GM21619 (cell line): ENCODE results near the gene NR1D2.

ENCODE experiments used
- ATAC-seq: cut with Tn5 transposase; IDR thresholded peaks from one replicate; pipeline ENCODE4 v1.9.1; 2021; ENCODE audit not compliant: unreplicated experiment

Gene NR1D2

GRCh38 chr3:23928524-23928923 lies 16.6 kb upstream of the NR1D2 start:
- no peak for ATAC-seq

DNA sequence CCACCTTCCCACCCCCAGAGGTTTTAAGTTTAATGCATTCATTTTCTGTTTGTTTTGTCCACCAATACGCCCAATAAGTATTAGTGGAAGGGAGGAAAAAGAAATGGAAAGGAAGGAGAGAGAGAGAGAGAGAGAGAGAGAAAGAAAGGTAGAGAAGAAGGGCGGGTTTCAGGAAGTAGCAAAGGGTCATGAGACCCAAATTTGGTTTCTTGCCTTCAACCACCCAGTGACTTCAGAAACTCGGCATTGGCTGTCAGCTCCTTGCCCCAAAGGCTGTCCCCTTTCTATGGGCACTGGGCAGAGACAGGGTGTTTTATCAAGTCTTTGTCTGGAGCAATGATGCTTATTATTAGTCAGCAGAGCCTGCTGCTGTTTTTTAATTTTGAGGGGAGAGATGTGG lies 13.5 kb upstream of the NR1D2 start:
- no peak for ATAC-seq

GRCh38 chr3:23932571-23932970 lies 12.5 kb upstream of the NR1D2 start:
- ATAC-seq = no peak

DNA sequence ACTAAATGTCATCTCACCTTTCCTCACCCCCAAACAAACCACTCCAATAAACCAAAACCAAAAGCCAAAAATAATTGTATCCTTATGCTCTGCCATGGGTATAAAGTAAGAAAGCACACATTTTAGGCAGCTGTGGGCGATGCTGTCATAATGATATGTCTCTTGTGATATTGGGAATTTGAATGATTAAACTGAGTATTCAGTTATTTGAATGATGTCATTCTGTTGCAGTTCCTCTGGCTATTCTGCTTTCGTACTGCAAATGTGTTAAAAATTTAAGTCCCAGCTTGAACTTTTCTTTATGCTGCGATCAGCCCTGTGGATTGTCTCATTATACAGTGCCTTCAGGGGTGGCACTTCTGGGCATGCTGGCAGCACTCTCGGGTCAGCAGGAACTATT lies 10.8 kb upstream of the NR1D2 start:
- no peak for ATAC-seq

GRCh38 chr3:23937296-23937695 lies 7.8 kb upstream of the NR1D2 start:
- ATAC-seq = no peak

GRCh38 chr3:23938688-23939087 lies 6.4 kb upstream of the NR1D2 start:
- ATAC-seq = no peak

DNA sequence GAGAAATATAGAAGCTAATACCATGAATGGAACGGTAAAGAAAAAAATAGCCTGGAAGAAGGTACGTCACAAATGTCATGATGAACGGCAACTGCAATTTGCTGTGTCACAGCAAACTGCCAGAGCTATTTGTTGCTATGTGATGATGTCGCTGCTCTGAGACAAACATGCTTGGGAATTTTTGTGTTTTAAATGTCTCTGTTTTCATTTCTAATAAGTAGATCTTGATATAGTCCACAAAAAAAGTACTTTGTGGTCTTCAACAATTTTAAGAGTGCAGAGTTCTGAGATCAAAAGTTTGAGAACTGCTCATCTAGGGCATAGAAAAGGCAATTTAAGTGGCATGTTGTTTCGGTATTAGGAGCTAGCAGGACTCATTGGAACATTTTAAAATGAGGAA lies 4.3 kb upstream of the NR1D2 start:
- ATAC-seq = no peak

DNA sequence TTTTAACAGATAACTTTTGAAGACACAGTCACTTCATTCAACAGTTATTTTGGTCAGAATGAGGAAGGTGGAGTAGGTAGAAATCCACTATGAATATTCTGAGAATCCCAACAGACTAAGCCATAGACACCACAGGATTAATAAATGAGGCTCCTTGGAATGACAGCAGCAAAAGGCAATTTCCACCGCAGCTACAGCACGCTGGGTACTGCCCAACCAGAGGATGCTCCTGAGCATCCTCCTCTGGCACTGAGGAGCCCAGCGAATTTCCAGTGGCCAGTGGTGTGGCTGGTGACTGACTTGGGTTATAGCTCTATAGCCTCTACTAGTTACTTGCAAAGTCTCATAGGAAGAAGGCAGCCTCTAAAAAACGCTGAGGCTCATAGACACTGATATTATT lies 3.6 kb upstream of the NR1D2 start:
- ATAC-seq = no peak

DNA sequence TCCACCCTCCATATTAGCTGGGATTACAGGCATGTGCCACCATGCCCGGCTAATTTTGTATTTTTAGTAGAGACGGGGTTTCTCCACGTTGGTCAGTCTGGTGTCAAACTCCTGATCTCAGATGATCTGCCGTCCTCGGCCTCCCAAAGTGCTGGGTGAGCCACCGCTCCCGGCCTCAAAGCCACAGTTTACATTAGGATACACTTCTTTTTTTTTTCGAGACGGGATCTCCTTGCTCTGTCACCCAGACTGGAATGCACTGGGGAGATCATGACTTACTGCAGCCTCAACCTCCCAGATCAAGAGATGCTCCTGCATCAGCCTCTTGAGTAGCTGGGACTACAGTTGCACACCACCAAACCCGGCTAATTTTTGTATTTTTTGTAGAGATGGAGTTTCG lies 2.5 kb upstream of the NR1D2 start:
- ATAC-seq = no peak

GRCh38 chr3:23944007-23944783 lies 891 bp upstream of the NR1D2 start:
- no peak for ATAC-seq

GRCh38 chr3:23945663-23945912 lies 502 bp downstream of the NR1D2 start:
- ATAC-seq = no peak

GRCh38 chr3:23945913-23946687 lies 1.0 kb downstream of the NR1D2 start:
- ATAC-seq = peak; percentile 75

- ATAC-seq = no peak
Measured at GRCh38 chr3:23948761-23949160, 3.7 kb downstream of the NR1D2 start.

GRCh38 chr3:23949784-23950183 lies 4.7 kb downstream of the NR1D2 start:
- ATAC-seq = no peak

- ATAC-seq = peak; percentile 26
Measured at GRCh38 chr3:23950293-23950692, 5.2 kb downstream of the NR1D2 start.

GRCh38 chr3:23952646-23953045 lies 7.6 kb downstream of the NR1D2 start:
- ATAC-seq = peak; percentile 52

DNA sequence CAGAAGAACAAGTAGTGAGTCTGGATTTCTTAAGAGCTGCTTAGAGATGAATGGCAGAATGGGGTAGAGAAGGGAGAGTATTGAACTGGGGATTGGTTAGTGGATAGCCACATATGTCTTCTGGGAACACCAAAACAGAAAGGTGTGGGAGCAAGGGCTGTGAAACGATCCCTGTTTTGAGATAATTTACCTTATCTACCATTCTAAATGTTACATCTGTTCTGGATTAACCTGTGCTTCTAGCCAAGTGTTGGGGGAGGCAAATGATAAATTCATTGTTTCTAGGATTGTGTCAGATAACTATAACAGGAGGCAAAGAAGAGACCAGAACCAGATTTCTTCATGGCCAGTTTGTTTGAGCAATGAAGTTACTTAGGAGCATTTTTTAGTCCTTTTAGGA lies 8.4 kb downstream of the NR1D2 start:
- no peak for ATAC-seq

- ATAC-seq = no peak
Measured at GRCh38 chr3:23954144-23954543, 9.1 kb downstream of the NR1D2 start.

GRCh38 chr3:23956701-23957100 lies 11.6 kb downstream of the NR1D2 start:
- ATAC-seq = no peak

- no peak for ATAC-seq
Measured at GRCh38 chr3:23959135-23959900, 14.2 kb downstream of the NR1D2 start.

DNA sequence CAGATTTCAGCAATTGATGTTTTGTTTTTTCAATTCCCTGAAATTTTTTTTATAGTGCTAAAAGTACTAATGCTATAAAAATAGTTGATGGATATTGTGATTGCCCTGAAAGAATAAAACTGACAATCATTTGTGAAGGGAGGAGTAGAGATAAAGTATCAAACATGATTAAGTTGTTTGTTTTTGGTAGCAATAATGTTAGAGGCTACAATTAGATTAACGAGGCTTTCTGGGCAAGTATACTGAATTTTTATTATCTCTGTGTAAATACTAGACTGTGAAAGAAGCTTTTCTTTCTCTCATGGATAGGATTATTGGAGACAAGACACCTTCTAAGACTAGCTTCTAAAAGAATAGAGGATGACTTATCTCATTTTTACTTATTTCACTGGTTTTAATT lies 15.6 kb downstream of the NR1D2 start:
- ATAC-seq = no peak

DNA sequence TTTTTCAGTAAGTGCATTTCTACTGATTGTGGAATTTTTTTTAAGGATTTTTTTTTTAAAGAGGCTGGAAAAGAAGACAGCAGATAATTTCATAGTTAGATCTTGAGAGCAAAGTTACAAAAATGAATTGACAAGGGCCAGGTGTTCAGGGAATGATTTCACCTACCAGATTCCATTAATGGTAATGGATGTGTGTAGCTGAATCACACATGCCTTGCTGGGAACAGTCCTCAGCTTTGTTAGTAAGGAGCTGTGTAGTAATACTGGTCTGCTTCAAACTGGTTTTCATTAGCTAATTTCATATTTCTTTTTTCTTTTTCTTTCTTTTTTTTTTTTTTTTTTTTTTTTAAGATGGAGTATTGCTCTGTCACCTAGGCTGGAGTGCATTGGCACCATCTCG lies 16.0 kb downstream of the NR1D2 start:
- ATAC-seq = no peak
